ENCODE measurements around the gene TALDO1. TPM values are rescaled to one million over a fixed set of nuclear protein-coding genes. Genes with fewer than 3 reads are reported as not detected.
A peak's percentile ranks its signal among the peaks of the same experiment; 100 is the strongest.

The TALDO1 gene
- total and polyA plus RNA-seq, 2 experiments from 2014 or later: 353 to 402 TPM

DNA sequence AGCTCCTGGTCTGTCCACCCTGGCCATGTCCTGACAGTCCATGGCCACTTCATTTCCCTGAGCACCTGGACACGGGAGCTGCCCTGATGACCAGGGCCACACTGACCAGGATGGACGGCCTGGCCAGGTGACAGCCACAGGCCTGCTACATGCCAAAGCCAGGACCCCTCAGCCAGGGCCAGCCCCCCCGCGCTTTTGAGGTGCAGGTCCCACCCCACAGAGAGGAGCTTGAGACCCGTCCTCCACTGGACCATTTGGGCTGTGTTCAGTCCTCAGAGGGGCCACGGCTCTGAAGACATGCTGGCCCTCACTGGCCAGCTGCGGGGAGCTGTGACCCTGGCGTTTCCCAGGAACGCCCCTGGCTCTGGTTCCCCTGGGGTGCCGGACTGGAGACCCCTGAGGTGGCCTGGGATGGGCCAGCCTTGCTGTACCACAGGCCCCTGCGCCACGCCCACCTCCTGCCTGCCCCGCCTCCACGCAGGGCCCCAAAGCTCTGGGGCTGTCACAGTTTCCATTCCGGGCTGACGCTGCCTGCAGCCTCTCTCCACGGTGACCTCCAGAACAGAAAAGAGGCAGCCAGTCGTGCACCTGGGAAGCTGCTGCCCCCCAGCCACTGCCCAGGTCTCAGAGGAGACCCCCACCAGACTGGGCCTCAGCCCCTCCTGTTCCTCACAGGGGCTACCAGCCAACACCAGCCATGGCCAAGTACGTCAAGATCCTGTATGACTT lies 23.1 kb upstream of the TALDO1 start:
- H3K27ac Mint-ChIP-seq: no peak overlapping the region
- DNase-seq (ENCODE audit: low spot score): peak; percentile 55
- no peaks in the 10 kb centered on the region for H3K27me3 ChIP-seq (ENCODE audit: insufficient read depth)

More for the DNA sequence above, 23.1 kb upstream of the TALDO1 start:
- Histone ChIP-seq H4K20me1 (replicated peaks; ENCODE audit: insufficient read depth) (no peaks in the 10 kb centered on the region), H3K4me1 (ENCODE audit: insufficient read depth) (peaks cover 6% of the 10 kb centered on the region), H2AFZ (no peak overlapping the region), H3F3A (replicated peaks; ENCODE audit: low read depth) (0 out of 2 replicates have a peak, but pooled peaks cover 20% of the 10 kb centered on the region), H3K9me2 (ENCODE audit: insufficient read depth) (no peaks in the 10 kb centered on the region), H3K79me2 (replicated peaks; ENCODE audit: insufficient read depth) (no peaks in the 10 kb centered on the region), H3K4me2 (no peak overlapping the region), H3K4me3 (no peak overlapping the region), H3K36me3 (ENCODE audit: insufficient read depth) (no peaks in the 10 kb centered on the region), H3K27ac (ENCODE audit: low read depth) (no peak overlapping the region)
- no peak for ATAC-seq
- 0 out of 3 replicates have a peak overlapping the region, but pooled peaks have one; percentile 6 for H3K4me3 Mint-ChIP-seq
- TF ChIP-seq NANOG (IDR thresholded peaks at IDR 0.05; ENCODE audit: borderline replicate concordance) (no peak), ZNF114 (CRISPR knock-in tag; IDR thresholded peaks at IDR 0.05) (no peak), STAT1 (IDR thresholded peaks at IDR 0.05; ENCODE audit: unreplicated experiment) (no peak), POLR2AphosphoS5 (IDR thresholded peaks at IDR 0.05; ENCODE audit: low read depth) (no peak), EZH2 (IDR thresholded peaks at IDR 0.05; ENCODE audit: low read depth, unreplicated experiment) (no peak), JUNB (IDR thresholded peaks at IDR 0.05; ENCODE audit: unreplicated experiment) (no peak), ZNF331 (CRISPR knock-in tag; IDR thresholded peaks at IDR 0.05; ENCODE audit: low read depth) (no peak), CREB1 (CRISPR knock-in tag; IDR thresholded peaks at IDR 0.05; ENCODE audit: low read depth) (no peak), EZH2phosphoT487 (IDR thresholded peaks at IDR 0.05; ENCODE audit: unreplicated experiment) (no peak)
- TF ChIP-seq, protein P1, sequence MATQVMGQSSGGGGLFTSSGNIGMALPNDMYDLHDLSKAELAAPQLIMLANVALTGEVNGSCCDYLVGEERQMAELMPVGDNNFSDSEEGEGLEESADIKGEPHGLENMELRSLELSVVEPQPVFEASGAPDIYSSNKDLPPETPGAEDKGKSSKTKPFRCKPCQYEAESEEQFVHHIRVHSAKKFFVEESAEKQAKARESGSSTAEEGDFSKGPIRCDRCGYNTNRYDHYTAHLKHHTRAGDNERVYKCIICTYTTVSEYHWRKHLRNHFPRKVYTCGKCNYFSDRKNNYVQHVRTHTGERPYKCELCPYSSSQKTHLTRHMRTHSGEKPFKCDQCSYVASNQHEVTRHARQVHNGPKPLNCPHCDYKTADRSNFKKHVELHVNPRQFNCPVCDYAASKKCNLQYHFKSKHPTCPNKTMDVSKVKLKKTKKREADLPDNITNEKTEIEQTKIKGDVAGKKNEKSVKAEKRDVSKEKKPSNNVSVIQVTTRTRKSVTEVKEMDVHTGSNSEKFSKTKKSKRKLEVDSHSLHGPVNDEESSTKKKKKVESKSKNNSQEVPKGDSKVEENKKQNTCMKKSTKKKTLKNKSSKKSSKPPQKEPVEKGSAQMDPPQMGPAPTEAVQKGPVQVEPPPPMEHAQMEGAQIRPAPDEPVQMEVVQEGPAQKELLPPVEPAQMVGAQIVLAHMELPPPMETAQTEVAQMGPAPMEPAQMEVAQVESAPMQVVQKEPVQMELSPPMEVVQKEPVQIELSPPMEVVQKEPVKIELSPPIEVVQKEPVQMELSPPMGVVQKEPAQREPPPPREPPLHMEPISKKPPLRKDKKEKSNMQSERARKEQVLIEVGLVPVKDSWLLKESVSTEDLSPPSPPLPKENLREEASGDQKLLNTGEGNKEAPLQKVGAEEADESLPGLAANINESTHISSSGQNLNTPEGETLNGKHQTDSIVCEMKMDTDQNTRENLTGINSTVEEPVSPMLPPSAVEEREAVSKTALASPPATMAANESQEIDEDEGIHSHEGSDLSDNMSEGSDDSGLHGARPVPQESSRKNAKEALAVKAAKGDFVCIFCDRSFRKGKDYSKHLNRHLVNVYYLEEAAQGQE (IDR thresholded peaks at IDR 0.05; ENCODE audit: unreplicated experiment): no peak
- TF ChIP-seq, protein P2, sequence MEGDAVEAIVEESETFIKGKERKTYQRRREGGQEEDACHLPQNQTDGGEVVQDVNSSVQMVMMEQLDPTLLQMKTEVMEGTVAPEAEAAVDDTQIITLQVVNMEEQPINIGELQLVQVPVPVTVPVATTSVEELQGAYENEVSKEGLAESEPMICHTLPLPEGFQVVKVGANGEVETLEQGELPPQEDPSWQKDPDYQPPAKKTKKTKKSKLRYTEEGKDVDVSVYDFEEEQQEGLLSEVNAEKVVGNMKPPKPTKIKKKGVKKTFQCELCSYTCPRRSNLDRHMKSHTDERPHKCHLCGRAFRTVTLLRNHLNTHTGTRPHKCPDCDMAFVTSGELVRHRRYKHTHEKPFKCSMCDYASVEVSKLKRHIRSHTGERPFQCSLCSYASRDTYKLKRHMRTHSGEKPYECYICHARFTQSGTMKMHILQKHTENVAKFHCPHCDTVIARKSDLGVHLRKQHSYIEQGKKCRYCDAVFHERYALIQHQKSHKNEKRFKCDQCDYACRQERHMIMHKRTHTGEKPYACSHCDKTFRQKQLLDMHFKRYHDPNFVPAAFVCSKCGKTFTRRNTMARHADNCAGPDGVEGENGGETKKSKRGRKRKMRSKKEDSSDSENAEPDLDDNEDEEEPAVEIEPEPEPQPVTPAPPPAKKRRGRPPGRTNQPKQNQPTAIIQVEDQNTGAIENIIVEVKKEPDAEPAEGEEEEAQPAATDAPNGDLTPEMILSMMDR (conservative IDR thresholded peaks at IDR 0.05; ENCODE audit: low read depth in 2 of 2): no peak
- TF ChIP-seq, protein P3, sequence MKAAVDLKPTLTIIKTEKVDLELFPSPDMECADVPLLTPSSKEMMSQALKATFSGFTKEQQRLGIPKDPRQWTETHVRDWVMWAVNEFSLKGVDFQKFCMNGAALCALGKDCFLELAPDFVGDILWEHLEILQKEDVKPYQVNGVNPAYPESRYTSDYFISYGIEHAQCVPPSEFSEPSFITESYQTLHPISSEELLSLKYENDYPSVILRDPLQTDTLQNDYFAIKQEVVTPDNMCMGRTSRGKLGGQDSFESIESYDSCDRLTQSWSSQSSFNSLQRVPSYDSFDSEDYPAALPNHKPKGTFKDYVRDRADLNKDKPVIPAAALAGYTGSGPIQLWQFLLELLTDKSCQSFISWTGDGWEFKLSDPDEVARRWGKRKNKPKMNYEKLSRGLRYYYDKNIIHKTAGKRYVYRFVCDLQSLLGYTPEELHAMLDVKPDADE (IDR thresholded peaks at IDR 0.05): no peak
- peaks cover 19% of the 10 kb centered on the region for H3K27me3 Mint-ChIP-seq (ENCODE audit: insufficient read depth, low read depth, poor library complexity)
- no peaks in the 10 kb centered on the region for H3K36me3 Mint-ChIP-seq (ENCODE audit: low read depth)
- peaks cover 9% of the 10 kb centered on the region; the same call in 2 of the 3 replicates for H3K4me1 Mint-ChIP-seq
- H3K9me3 Mint-ChIP-seq: no peaks in the 10 kb centered on the region; the same call in 2 of the 3 replicates
